ENCODE results near the gene MPV17L.
"Not testable (repeated sequence)": the region's sequence is repeated elsewhere in the genome, so short reads cannot be mapped to it uniquely, and the experiment has no call there.

GRCh38 chr16:15378194-15378593, 17.4 kb upstream of the MPV17L start, which contains the start of gene NPIPA5:
- TF ChIP-seq, protein P1, sequence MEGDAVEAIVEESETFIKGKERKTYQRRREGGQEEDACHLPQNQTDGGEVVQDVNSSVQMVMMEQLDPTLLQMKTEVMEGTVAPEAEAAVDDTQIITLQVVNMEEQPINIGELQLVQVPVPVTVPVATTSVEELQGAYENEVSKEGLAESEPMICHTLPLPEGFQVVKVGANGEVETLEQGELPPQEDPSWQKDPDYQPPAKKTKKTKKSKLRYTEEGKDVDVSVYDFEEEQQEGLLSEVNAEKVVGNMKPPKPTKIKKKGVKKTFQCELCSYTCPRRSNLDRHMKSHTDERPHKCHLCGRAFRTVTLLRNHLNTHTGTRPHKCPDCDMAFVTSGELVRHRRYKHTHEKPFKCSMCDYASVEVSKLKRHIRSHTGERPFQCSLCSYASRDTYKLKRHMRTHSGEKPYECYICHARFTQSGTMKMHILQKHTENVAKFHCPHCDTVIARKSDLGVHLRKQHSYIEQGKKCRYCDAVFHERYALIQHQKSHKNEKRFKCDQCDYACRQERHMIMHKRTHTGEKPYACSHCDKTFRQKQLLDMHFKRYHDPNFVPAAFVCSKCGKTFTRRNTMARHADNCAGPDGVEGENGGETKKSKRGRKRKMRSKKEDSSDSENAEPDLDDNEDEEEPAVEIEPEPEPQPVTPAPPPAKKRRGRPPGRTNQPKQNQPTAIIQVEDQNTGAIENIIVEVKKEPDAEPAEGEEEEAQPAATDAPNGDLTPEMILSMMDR (IDR thresholded peaks at IDR 0.05) = not testable (repeated sequence)
- not testable (repeated sequence) for TF ChIP-seq POLR2AphosphoS5 (IDR thresholded peaks at IDR 0.05; ENCODE audit: low read depth, low read length)

Data from SK-N-SH (cell line).